GM10248 (cell line): ENCODE measurements around the gene EXOG.

ENCODE experiments used
- CTCF ChIA-PET: fragments of 300-600 bp; sonication (Branson Sonifier 250); formaldehyde crosslinking; extraction: SDS; loops from one replicate; lab custom pipeline; 2021; ENCODE audit warnings: antibody characterized with exemption; lab: Yijun Ruan, JAX
- POLR2A ChIA-PET: fragments of 350-650 bp; sonication (Branson Sonifier 250); formaldehyde crosslinking; extraction: SDS; loops from one replicate; lab custom pipeline; 2020; ENCODE audit warnings: antibody characterized with exemption; lab: Yijun Ruan, JAX
- DNase-seq: peaks from one replicate; pipeline ENCODE4 v3.0.0; 2012; ENCODE audit errors: extremely low spot score
- TF ChIP-seq, protein P1 (sequence below): IDR thresholded peaks from 2 replicates; pipeline ENCODE4 v1.5.1; 2012; ENCODE audit warnings: mild to moderate bottlenecking, low read depth; ENCODE audit errors: extremely low read depth, missing control alignments, control extremely low read depth

The EXOG gene

GRCh38 chr3:38534604-38535003 is 38.5 kb downstream of the EXOG start:
- ChIA-PET POLR2A (interaction anchor here (0.6 kb wide), 1 partner anchor 529 kb away, joined by 3 read pairs; no protein-coding TSS in a partner anchor), CTCF (interaction anchor here (1.4 kb wide), 1 partner anchor 38 kb away, joined by 4 read pairs; the partner anchor contains the start of gene EXOG)

DNA sequence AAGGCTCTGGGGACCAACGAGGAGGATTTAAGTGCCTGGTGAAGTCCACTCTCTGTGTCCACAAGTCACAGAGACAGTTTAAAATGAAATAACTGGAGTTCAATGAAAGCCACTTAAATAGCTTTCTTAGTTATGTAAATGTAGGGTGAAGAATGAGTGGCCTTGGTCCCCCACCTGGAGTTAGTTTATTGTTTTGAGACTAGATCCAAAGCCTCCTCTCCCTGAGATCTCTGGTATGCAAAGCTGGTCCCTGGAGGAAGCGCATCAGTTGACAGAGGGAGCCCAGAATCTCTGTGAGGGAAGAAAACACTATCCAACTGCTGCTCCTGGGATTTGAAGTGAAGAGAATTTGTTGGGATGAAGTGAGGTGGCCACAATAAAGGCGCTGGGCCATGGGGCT is 40.5 kb downstream of the EXOG start:
- DNase-seq, result no peak
- ChIA-PET POLR2A (no interaction called here), CTCF (interaction anchor here (1.0 to 1.6 kb wide), 4 partner anchors 9 to 115 kb away, joined by 3 to 4 read pairs (median 3); no protein-coding TSS in a partner anchor)
- TF ChIP-seq, protein P1, sequence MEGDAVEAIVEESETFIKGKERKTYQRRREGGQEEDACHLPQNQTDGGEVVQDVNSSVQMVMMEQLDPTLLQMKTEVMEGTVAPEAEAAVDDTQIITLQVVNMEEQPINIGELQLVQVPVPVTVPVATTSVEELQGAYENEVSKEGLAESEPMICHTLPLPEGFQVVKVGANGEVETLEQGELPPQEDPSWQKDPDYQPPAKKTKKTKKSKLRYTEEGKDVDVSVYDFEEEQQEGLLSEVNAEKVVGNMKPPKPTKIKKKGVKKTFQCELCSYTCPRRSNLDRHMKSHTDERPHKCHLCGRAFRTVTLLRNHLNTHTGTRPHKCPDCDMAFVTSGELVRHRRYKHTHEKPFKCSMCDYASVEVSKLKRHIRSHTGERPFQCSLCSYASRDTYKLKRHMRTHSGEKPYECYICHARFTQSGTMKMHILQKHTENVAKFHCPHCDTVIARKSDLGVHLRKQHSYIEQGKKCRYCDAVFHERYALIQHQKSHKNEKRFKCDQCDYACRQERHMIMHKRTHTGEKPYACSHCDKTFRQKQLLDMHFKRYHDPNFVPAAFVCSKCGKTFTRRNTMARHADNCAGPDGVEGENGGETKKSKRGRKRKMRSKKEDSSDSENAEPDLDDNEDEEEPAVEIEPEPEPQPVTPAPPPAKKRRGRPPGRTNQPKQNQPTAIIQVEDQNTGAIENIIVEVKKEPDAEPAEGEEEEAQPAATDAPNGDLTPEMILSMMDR, result no peak

More at GRCh38 chr3:38534604-38535003, 38.5 kb downstream of the EXOG start:
- DNase-seq, result no peak
- TF ChIP-seq, protein P1, result no peak

- TF ChIP-seq, protein P1, result no peak
- CTCF ChIA-PET, result interaction anchor here (1.8 to 3.6 kb wide), 2 partner anchors 17 to 112 kb away, joined by 5 to 24 read pairs; no protein-coding TSS in a partner anchor
- POLR2A ChIA-PET, result no interaction called here
- DNase-seq, result no peak
These were observed 42.7 kb downstream of the EXOG start for GRCh38 chr3:38538773-38539353.

DNA sequence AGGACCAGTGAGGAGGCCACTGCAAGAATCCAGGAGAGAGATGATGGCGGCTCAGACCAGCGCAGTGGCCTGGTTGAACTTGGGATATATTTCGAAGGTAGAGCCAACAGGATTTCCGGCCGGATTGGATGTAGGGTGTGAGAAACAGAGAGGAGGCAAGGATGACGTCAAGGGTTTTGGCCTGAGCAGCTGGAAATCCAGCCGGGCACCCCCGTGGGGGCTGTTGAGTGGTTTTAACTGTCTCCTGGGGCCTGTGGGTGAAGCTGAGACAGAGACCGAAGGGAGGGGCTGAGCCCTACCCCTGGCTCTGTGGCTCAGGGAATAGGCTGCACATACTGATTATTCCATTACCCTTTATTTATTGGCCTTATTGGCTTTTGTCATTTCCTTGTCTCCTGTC is 45.7 kb downstream of the EXOG start:
- CTCF ChIA-PET, result no interaction called here
- no peak for DNase-seq

GRCh38 chr3:38542401-38543298 is 46.5 kb downstream of the EXOG start:
- ChIA-PET CTCF (interaction anchor here (2.9 kb wide), 1 partner anchor 21 kb away, joined by 14 read pairs; no protein-coding TSS in a partner anchor), POLR2A (no interaction called here)
- TF ChIP-seq, protein P1, result no peak
- DNase-seq, result no peak

More for the DNA sequence above, 45.7 kb downstream of the EXOG start:
- POLR2A ChIA-PET, result no interaction called here
- TF ChIP-seq, protein P1, result no peak

GRCh38 chr3:38543586-38543985 is 47.4 kb downstream of the EXOG start:
- POLR2A ChIA-PET, result no interaction called here
- TF ChIP-seq, protein P1, result no peak
- CTCF ChIA-PET, result interaction anchor here (2.9 kb wide), 1 partner anchor 22 kb away, joined by 14 read pairs; no protein-coding TSS in a partner anchor
- DNase-seq, result no peak
